GM18526 (cell line): ENCODE results near the gene MCM7.
A peak's percentile ranks its signal among the peaks of the same experiment; 100 is the strongest.

Experiments
- POLR2A ChIP-seq: IDR thresholded peaks from 3 replicates; pipeline ENCODE4 v1.6.1; 2011; ENCODE audit not compliant: insufficient read length; ENCODE audit errors: extremely low read depth

Gene MCM7

GRCh38 chr7:100089458-100090196 is 11.6 kb downstream of the MCM7 start:
- TF ChIP-seq POLR2A = no peak

GRCh38 chr7:100088621-100089457 is 12.4 kb downstream of the MCM7 start, which contains the start of gene COPS6:
Gene COPS6, plus strand, starts transcription at chr7:100088969. Its CDS starts 22 bp downstream, at chr7:100088991.
- TF ChIP-seq POLR2A = peak; percentile 94

GRCh38 chr7:100088095-100088620 is 13.0 kb downstream of the MCM7 start:
- no peak for TF ChIP-seq POLR2A

- no peak for TF ChIP-seq POLR2A
Measured at GRCh38 chr7:100087055-100087750, 14.0 kb downstream of the MCM7 start.

- TF ChIP-seq POLR2A = no peak
Measured at GRCh38 chr7:100085515-100085914, 15.7 kb downstream of the MCM7 start.

- TF ChIP-seq POLR2A = no peak
Measured at GRCh38 chr7:100082978-100083377, 18.2 kb downstream of the MCM7 start.

- peak; percentile 86 for TF ChIP-seq POLR2A
Measured at GRCh38 chr7:100081535-100082102, 19.6 kb downstream of the MCM7 start, which contains the start of gene ZNF3. Gene ZNF3, minus strand, starts transcription at chr7:100081723. Its CDS starts 4,366 bp downstream, at chr7:100077357.

- no peak for TF ChIP-seq POLR2A
Measured at GRCh38 chr7:100080907-100081534, 20.2 kb downstream of the MCM7 start.

- TF ChIP-seq POLR2A = no peak
Measured at GRCh38 chr7:100079024-100079560, 22.1 kb downstream of the MCM7 start.

- TF ChIP-seq POLR2A = no peak
Measured at GRCh38 chr7:100077205-100077604, 24.0 kb downstream of the MCM7 start.

GRCh38 chr7:100075418-100075817 is 25.8 kb downstream of the MCM7 start:
- TF ChIP-seq POLR2A = no peak

GRCh38 chr7:100074841-100075240 is 26.4 kb downstream of the MCM7 start:
- TF ChIP-seq POLR2A = no peak

GRCh38 chr7:100072462-100072861 is 28.7 kb downstream of the MCM7 start:
- no peak for TF ChIP-seq POLR2A
